ENCODE measurements around the gene TRMU.
"Not testable (repeated sequence)": the region's sequence is repeated elsewhere in the genome, so short reads cannot be mapped to it uniquely, and the experiment has no call there.

TRMU gene

DNA sequence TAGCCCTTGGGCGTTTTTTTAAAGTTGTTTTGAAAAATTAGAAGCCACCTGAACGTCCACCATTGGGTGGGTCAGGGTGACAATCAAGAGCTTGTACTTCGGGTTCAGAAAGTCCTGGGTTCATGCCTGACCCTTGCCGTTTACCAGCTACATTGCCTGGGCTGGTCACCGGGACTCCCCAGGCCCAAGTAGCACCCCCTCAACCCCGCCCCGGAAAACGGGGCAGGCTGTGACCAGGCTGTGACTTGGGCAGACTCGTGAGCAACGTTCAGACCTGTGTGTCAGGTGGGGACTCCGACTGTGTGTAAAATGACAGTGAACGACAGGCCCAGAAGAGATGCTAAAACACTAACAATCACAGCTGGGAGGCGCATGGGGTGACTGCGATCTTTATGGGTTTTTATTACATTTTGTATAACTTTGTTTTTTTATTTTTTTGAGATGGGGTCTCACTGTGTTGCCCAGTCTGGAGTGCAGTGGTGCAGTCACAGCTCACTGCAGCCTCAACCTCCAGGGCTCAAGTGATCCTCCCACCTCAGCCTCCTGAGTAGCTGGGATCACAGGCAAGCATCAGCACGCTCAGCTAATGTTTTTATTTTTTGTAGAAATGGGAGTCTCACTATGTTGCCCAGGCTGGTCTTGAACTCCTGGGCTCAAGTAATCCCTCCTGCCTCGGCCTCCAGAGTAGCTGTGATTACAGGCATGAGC is 56.8 kb downstream of the TRMU start:
- no peak for DNase-seq (ENCODE audit: low read depth)
- TF ChIP-seq CTCF (IDR thresholded peaks at IDR 0.05; ENCODE audit: insufficient read depth, low read depth, low read length, missing control alignments) = no peak
- H3K4me3 ChIP-seq (ENCODE audit: low read depth, low read length) = no peak overlapping the region

GRCh38 chr22:46393873-46394272 is 58.4 kb downstream of the TRMU start:
- DNase-seq (ENCODE audit: low read depth) = no peak
- TF ChIP-seq CTCF (IDR thresholded peaks at IDR 0.05; ENCODE audit: insufficient read depth, low read depth, low read length, missing control alignments) = no peak
- H3K4me3 ChIP-seq (ENCODE audit: low read depth, low read length) = no peak overlapping the region

GRCh38 chr22:46394622-46395021 is 59.1 kb downstream of the TRMU start:
- TF ChIP-seq CTCF (IDR thresholded peaks at IDR 0.05; ENCODE audit: insufficient read depth, low read depth, low read length, missing control alignments) = no peak
- no peak for DNase-seq (ENCODE audit: low read depth)
- H3K4me3 ChIP-seq (ENCODE audit: low read depth, low read length) = no peak overlapping the region

DNA sequence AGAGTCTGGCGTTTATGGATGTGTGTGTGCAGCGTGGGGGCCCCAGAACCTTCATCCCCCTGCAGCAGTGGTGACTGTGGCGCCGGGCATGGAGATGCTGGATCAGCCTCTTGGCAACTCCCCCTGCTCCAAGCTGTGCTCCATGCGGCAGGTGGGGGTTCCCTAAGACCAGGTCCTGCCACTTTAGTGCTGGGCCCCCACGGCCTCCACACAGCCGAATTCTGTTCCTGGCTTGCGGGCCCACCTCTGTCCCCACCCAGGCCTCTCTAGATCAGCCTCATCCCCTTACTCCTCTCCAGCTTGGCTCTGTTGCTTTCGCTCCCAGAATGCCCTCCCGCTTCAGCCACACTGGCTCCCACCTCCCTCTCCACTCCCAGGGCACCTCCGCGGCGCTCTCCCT is 59.6 kb downstream of the TRMU start:
- H3K4me3 ChIP-seq (ENCODE audit: low read depth, low read length) = no peak overlapping the region
- TF ChIP-seq CTCF (IDR thresholded peaks at IDR 0.05; ENCODE audit: insufficient read depth, low read depth, low read length, missing control alignments) = no peak
- no peak for DNase-seq (ENCODE audit: low read depth)

DNA sequence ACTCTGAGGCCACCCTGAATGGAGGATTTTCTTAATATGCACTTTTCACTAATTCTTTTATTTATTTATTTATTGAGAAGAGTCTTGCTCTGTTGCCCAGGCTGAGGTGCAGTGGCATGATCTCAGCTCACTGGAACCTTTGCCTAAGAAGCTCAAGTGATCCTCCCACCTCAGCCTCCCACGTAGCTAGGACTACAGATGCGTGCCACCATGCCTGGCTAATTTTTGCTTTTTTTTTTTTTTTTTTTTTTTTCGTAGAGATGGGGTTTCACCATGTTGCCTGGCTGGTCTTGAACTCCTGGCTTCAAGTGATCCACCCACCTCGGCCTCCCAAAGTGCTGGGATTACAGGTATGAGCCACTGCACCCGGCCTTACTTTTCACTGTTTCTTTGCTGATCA is 61.5 kb downstream of the TRMU start:
- not testable (repeated sequence) for H3K4me3 ChIP-seq (ENCODE audit: low read depth, low read length); DNase-seq (ENCODE audit: low read depth)

GRCh38 chr22:46397514-46397913 is 62.0 kb downstream of the TRMU start:
- no peak for TF ChIP-seq CTCF (IDR thresholded peaks at IDR 0.05; ENCODE audit: insufficient read depth, low read depth, low read length, missing control alignments)
- DNase-seq (ENCODE audit: low read depth) = no peak

GRCh38 chr22:46397951-46398350 is 62.4 kb downstream of the TRMU start:
- TF ChIP-seq CTCF (IDR thresholded peaks at IDR 0.05; ENCODE audit: insufficient read depth, low read depth, low read length, missing control alignments) = no peak
- no peak overlapping the region for H3K4me3 ChIP-seq (ENCODE audit: low read depth, low read length)

More at GRCh38 chr22:46397514-46397913, 62.0 kb downstream of the TRMU start:
- no peak overlapping the region for H3K4me3 ChIP-seq (ENCODE audit: low read depth, low read length)

More at GRCh38 chr22:46397951-46398350, 62.4 kb downstream of the TRMU start:
- no peak for DNase-seq (ENCODE audit: low read depth)
